ENCODE data around the gene UHMK1. TPM values are rescaled to one million over a fixed set of nuclear protein-coding genes. Genes with fewer than 3 reads are reported as not detected.

The UHMK1 gene
- total RNA-seq, 3 donors from 2014 or later: 44.9 to 68.9 (median 63.8) TPM

DNA sequence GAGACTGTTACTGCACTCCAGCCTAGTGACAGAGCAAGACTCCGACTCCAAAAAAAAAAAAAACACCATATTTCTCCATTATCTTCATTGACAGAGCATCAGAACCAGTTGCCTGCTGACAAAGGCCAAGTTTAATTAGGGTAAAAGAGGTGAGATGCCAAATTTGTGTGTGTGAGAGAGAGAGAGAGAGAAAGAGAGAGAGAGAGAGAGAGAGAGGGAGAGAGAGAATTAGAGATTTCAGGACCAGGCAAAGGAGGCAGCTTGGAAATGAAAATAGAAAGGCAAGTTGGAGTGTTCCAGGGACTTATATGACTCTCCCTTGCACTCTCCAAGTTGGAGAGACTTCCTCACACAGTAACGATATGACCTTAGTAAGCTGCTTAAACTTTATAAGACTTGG is 39.6 kb downstream of the UHMK1 start:
- DNase-seq (ENCODE audit: low spot score in 2 of 2): no peak
- Histone ChIP-seq H3K36me3 (no peaks in the 10 kb centered on the region), H3K4me3 (no peak overlapping the region), H3K27me3 (no peaks in the 10 kb centered on the region), H3K4me1 (no peaks in the 10 kb centered on the region), H3K27ac (no peak overlapping the region), H3K9me3 (no peaks in the 10 kb centered on the region)
- TF ChIP-seq, protein P1, sequence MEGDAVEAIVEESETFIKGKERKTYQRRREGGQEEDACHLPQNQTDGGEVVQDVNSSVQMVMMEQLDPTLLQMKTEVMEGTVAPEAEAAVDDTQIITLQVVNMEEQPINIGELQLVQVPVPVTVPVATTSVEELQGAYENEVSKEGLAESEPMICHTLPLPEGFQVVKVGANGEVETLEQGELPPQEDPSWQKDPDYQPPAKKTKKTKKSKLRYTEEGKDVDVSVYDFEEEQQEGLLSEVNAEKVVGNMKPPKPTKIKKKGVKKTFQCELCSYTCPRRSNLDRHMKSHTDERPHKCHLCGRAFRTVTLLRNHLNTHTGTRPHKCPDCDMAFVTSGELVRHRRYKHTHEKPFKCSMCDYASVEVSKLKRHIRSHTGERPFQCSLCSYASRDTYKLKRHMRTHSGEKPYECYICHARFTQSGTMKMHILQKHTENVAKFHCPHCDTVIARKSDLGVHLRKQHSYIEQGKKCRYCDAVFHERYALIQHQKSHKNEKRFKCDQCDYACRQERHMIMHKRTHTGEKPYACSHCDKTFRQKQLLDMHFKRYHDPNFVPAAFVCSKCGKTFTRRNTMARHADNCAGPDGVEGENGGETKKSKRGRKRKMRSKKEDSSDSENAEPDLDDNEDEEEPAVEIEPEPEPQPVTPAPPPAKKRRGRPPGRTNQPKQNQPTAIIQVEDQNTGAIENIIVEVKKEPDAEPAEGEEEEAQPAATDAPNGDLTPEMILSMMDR (IDR thresholded peaks at IDR 0.05): no peak
- intact Hi-C loops (cut with DNase I; ENCODE audit: low total_unique reads): no loop called here

DNA sequence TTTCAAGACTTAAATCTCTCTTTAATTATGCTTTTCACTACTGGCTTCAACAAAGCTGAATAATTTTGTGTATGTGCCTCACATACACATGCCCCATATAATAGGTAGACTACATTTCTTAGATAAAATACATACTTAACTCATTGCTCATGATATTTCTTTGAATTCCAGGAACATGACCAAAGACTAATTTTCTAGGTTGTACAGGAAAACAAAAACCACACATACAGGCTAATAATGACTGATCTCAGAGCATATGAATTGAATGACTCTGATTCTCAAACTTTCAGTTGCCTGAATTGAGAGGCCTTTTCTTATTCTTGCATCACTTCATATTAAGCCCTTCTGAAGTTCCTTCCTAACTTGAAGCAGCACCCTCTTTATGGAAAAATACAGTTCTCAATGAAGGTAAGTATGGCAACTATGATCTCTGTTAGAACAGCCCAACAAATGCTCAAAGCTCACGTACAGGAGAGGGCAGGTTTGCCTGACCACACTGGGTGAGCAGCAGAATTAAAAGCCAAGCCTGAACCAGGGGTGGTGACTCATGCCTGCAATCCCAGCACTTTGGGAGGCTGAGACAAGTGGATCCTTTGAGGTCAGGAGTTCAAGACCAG is 41.3 kb downstream of the UHMK1 start:
- no peak for TF ChIP-seq POLR2AphosphoS5 (IDR thresholded peaks at IDR 0.05)
- no peak for TF ChIP-seq POLR2A (IDR thresholded peaks at IDR 0.05)
- TF ChIP-seq, protein P1 (IDR thresholded peaks at IDR 0.05): no peak
- H3K36me3 ChIP-seq: no peaks in the 10 kb centered on the region
- no peak for DNase-seq (ENCODE audit: low spot score in 2 of 2)
- H3K4me1 ChIP-seq: no peaks in the 10 kb centered on the region
- no peaks in the 10 kb centered on the region for H3K27me3 ChIP-seq
- H3K4me3 ChIP-seq: no peak overlapping the region
- no peak overlapping the region for H3K27ac ChIP-seq
- intact Hi-C loops (cut with DNase I; ENCODE audit: low total_unique reads): no loop called here
- H3K9me3 ChIP-seq: peaks cover 0 to 5% of the 10 kb centered on the region in 2 donors

DNA sequence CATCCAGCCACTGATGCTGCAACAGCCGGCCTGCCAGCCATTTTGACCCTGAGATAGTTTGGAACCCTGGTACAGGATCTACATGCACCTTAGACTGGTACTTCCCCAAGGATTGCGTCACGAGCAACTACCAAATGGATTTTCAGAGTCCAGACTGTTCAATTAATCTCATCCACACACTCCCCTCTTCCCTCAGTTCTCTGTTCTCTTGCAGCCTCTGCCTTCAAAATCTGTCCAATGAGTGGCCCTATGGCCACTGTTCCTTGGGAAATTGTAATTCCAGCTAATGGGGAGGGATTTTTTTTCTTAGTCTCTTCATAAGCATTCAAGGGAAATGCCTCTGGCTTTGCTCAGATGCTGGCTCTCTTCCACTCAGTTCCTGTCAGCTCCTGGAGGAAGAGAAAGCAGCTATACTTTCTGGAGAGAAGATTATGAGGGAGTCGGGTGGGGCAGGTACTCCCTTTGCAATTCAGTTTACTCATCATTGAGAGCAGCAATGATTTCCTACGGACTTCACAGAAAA is 44.1 kb downstream of the UHMK1 start:
- Histone ChIP-seq H3K36me3 (no peaks in the 10 kb centered on the region), H3K27ac (peak overlapping the region; percentile 57 to 75), H3K27me3 (no peaks in the 10 kb centered on the region), H3K9me3 (peaks cover 0 to 5% of the 10 kb centered on the region in 2 donors), H3K4me1 (no peaks in the 10 kb centered on the region), H3K4me3 (no peak overlapping the region)
- intact Hi-C loops (cut with DNase I; ENCODE audit: low total_unique reads): no loop called here
- DNase-seq (ENCODE audit: low spot score in 2 of 2): no peak
- TF ChIP-seq, protein P1 (IDR thresholded peaks at IDR 0.05): no peak
- TF ChIP-seq POLR2AphosphoS5 (IDR thresholded peaks at IDR 0.05) (no peak), POLR2A (IDR thresholded peaks at IDR 0.05) (no peak)

DNA sequence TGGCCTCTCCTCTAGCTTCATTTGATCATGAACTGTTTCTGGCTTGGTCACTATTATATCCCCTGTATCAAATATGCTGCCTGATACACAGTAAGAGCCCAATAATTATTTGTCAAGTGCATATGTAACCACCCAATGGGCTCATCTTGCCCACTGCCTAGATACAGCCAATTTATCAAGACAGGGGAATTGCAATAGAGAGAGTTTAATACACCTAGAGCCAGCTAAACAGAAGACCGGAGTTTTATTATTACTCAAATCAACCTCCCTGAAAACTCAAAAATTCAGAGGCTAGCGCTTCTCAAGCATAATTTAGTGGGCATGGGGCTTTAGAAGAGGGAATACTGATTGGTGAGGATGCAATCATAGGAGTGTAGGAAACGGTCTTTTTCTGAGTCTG is 45.6 kb downstream of the UHMK1 start:
- H3K9me3 ChIP-seq: peaks cover 0 to 5% of the 10 kb centered on the region in 2 donors
- intact Hi-C loops (cut with DNase I; ENCODE audit: low total_unique reads): no loop called here
- no peak overlapping the region for H3K4me3 ChIP-seq
- no peaks in the 10 kb centered on the region for H3K36me3 ChIP-seq
- DNase-seq (ENCODE audit: low spot score in 2 of 2): no peak
- H3K27ac ChIP-seq: no peak overlapping the region
- H3K27me3 ChIP-seq: no peaks in the 10 kb centered on the region
- TF ChIP-seq POLR2AphosphoS5 (IDR thresholded peaks at IDR 0.05) (no peak), POLR2A (IDR thresholded peaks at IDR 0.05) (no peak)
- TF ChIP-seq, protein P1 (IDR thresholded peaks at IDR 0.05): no peak
- no peaks in the 10 kb centered on the region for H3K4me1 ChIP-seq

DNA sequence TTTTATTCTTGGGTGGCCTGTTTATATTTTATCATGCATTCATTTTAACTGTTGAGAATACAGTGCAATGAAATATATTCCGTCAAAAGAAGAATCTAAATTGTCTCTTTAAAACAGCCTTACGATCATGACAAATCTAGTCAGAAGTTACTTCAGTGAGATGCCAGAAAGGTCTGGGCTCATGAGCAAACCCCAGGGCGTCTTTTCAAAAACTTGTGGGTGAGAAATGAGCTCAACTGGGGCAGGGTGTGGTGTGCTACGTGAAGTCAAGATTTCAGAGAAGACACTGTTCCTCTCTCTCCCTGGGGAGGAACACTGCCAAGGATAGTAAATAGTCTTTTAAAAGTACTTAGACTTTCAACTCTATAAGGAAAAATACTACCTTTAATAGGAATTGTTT is 50.6 kb downstream of the UHMK1 start:
- Histone ChIP-seq H3K27me3 (no peaks in the 10 kb centered on the region), H3K9me3 (peaks cover 0 to 3% of the 10 kb centered on the region in 2 donors), H3K27ac (peak overlapping the region; percentile 69 to 83), H3K4me3 (no peak overlapping the region), H3K36me3 (no peaks in the 10 kb centered on the region), H3K4me1 (no peaks in the 10 kb centered on the region)
- DNase-seq (ENCODE audit: low spot score in 2 of 2): peak in 1 of 2 donors; percentile 57
- TF ChIP-seq POLR2AphosphoS5 (IDR thresholded peaks at IDR 0.05) (peak in 1 of 3 donors; percentile 15), POLR2A (IDR thresholded peaks at IDR 0.05) (no peak)
- TF ChIP-seq, protein P1 (IDR thresholded peaks at IDR 0.05): no peak
- intact Hi-C loops (cut with DNase I; ENCODE audit: low total_unique reads): no loop called here
